GM19351 (cell line): ENCODE results near the gene ALDH3A2.
"Not testable (repeated sequence)": the region's sequence is repeated elsewhere in the genome, so short reads cannot be mapped to it uniquely, and the experiment has no call there.

Experiments used
- ATAC-seq: cut with Tn5 transposase; IDR thresholded peaks from one replicate; pipeline ENCODE4 v1.9.1; 2021; ENCODE audit warnings: mild to moderate bottlenecking, moderate library complexity; ENCODE audit not compliant: unreplicated experiment

The ALDH3A2 gene

DNA sequence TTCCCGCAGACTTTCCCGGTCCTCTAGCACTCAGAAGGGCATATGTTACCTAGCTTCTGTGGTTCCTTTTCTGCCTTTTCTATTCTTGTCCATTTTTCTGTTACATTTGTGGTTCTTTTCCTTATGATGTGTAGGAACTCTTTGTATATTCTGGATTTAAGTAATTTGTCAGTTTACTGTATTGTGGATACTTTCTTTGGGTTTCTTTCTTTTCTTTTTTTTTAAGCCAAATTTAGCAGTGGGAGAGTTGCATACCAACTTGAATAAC is 657 bp downstream of the ALDH3A2 start:
- no peak for ATAC-seq

DNA sequence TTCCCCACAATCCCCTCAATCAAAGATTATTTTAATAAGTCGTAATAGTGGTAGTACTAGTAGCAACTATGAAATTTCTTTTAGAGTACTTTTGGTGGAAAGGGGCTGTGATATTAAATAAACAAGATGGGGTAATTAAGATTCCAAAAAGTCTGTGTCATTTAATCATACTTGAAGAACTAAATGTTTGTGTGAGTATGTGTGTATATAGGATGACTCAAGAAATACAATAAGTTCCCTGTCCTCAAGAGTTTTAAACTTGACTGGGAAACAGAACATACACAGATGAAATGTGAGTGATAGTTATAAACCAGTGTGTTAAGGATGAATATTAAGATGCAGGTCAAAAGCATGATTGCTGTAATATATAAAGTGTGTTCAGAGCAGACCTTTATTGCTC is 2.3 kb downstream of the ALDH3A2 start:
- ATAC-seq, result no peak

DNA sequence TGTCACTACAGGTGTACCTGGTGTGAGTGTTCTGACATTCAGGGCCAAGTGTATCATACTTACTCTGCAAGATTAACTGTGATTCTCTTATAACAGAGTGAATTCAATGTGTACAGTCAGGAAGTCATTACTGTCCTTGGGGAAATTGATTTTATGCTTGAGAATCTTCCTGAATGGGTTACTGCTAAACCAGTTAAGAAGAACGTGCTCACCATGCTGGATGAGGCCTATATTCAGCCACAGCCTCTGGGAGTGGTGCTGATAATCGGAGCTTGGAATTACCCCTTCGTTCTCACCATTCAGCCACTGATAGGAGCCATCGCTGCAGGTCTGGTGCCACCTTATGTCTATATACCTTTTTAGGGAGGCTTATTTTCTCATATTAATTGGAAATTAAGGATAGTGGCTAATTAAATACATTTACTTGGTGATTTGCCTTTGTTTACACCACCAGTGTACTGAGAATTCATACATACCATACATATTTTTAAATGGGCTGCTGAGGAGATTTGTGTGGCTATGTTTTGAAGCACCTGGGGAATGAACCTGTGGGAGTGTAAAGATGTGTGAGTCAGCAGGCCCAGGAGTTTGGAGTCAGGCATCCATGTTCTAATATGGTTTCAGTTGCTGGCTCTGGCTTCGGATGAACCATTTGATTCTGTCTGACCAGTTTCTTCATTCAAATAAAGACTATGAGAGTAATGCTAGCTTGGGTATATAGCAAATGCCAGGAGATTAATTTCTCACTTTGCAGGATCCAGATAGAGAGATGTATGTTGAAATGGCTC is 3.1 kb downstream of the ALDH3A2 start:
- no peak for ATAC-seq

DNA sequence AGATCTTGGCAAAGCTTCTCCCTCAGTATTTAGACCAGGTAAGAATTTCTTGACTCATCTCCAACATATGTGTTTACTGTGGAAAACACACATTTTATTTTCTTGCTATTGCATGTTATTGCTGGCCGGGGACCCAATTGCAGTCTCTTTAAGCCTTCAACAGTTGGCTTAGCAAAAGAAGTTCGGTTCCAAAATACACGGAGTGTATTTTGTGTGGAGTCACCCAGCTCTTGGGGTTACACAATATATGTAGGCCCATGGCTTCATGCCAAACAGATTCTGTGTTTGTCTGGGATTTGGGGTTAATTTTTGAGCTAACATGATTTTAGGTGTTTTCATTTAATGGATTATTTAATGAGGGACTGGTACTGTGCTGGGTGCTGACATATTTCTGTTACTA is 4.0 kb downstream of the ALDH3A2 start:
- no peak for ATAC-seq

GRCh38 chr17:19654342-19654886 is 5.9 kb downstream of the ALDH3A2 start:
- no peak for ATAC-seq

DNA sequence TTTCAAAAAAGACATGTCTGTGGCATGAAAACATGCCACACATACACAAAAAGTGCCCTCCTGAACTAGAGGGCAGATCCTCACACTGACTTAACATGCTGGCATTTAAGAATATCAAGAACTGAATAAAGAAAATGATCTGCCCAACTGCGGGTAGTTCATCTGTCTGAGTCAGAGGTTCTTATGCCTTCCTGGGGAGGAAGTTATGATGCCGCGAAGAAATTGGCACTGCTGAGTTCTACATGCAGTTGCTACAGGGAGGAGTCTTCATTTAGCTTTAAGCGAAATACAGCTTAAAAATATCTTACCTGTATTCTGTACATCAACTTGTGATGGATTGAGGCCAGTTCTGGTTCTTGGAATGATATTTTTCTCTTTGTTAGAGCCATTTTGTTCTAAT is 6.3 kb downstream of the ALDH3A2 start:
- ATAC-seq, result no peak

DNA sequence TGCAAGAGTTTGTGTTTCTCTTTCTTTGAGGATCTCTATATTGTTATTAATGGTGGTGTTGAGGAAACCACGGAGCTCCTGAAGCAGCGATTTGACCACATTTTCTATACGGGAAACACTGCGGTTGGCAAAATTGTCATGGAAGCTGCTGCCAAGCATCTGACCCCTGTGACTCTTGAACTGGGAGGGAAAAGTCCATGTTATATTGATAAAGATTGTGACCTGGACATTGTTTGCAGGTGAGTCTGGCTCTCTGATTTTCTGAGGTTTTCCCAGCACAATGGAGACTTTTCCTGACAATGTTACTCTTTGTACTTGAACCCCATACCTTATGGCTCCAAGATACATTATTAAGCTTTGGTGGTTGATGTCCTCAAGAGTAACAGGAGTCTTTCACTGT is 7.8 kb downstream of the ALDH3A2 start:
- no peak for ATAC-seq

GRCh38 chr17:19656851-19657581 is 8.5 kb downstream of the ALDH3A2 start:
- ATAC-seq, result no peak

DNA sequence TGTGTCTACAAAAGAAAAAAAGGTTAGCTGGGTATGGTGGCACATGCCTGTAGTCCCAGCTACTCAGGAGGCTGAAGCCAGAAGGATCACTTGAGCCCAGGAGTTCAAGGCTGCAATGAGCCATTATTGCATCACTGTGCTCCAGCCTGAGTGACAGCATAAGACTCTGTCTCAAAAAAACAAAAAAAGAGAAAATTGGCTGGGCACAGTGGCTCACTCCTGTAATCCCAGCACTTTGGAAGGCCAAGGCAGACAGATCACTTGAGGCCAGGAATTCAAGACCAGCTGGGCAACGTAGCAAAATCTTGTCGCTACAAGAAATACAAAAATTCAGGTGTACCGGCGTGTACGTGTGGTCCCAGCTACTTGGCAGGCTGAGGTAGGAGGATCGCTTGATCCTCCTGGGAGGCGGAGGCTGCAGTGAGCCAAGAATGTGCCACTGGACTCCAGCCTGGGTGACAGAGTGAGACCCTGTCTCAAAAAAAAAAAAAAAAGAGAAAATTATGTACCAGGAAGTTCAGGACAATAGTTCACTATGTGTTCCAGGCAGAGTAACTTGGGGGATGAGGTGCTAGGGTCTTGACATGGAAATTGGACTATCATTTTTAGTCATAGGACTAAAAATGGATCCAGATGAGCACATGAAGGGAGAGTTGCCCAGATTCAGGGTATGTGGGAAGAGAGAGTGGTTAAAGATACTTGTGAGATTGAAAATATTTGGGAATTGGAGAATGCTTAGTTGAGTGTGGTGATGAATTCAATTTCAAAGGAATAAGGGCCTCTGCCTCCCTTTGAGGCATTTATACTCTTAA is 11.0 kb downstream of the ALDH3A2 start:
- no peak for ATAC-seq

GRCh38 chr17:19660219-19660870 is 11.8 kb downstream of the ALDH3A2 start:
- no peak for ATAC-seq

DNA sequence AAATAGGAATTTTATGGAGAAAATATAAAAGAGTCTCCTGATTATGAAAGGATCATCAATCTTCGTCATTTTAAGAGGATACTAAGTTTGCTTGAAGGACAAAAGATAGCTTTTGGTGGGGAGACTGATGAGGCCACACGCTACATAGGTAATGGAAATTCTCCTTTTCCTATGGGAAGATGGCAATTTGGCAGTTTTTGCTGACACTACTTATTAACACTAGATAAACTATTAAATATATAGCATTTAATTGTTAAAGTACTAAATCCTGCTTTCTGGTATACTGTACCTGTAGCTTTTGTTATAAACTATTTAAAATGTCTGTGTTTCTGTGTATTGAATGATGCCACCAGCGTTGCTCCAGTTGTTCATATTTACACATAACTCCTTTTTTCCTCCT is 12.6 kb downstream of the ALDH3A2 start:
- no peak for ATAC-seq

DNA sequence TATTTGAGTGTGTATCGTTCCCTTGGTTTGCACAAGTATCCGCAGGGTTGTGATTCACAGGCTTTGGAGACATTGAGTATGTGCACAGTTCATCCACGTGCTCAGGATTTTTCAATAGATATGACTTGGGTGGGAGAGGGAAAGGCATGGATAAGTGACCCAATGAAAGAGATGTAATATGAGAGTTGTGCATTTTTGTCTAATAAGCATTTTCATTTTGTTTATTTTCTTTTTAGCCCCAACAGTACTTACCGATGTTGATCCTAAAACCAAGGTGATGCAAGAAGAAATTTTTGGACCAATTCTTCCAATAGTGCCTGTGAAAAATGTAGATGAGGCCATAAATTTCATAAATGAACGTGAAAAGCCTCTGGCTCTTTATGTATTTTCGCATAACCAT is 14.5 kb downstream of the ALDH3A2 start:
- no peak for ATAC-seq

DNA sequence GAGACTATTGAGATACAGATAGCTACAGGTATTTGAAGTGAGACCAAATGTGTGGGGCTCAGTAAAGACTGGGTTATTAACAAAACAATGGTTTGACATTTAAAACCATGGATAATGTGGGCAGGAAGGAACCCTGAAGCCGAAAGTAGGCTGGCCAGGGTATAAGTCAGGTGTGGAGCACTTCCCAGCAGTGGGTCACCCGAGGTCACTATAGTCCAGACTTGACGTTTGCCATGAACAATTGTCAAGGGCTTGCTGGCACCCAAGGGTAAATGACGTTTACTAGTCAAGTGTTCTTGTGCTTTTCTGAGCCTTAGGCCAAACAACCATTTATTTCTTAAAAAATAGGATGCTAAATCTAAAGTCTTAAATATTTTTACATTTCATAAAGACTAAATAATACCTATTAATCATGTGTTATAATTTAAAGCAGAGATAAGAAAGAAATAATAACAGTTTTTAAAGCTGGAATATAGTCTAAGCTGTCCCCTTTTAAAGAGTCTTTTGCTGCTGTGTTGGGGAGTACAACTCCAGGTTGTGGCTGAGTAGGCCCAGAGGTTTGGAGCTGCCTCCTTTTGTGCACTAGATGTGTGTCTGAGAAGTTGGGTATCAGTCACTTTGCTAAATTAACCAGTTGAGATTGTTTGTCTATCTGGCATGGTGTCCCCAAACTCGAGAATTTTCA is 15.7 kb downstream of the ALDH3A2 start:
- no peak for ATAC-seq

DNA sequence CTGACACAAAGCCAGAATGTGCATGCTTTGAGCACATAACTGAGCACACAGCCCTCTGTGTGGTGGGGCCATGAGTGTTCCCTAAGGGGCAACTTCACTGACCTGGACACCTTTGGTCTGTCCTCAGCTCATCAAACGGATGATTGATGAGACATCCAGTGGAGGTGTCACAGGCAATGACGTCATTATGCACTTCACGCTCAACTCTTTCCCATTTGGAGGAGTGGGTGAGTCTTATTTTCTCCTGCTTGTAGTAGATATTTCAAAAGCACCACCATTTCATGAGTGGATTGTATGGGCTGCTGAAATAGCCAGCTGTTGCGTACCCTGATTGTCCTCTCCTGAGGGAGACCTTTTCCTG is 16.2 kb downstream of the ALDH3A2 start:
- ATAC-seq, result no peak

DNA sequence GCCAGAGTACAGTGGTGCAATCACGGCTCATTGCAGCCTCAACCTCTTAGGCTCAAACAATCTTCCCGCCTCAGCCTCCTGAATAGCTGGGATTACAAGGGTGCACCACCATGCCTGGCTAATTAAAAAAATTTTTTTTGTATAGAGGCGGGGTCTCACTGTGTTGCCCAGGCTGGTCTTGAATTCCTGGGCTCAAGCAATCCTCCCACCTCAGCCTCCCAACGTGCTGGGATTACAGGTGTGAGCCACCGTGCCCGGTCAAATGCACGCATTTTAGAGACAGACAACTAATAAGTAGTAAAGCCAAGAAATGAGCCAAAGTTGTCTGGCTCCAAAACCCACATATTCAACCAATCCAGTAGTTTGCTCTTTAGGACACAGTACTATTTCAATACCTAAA is 21.1 kb downstream of the ALDH3A2 start:
- not testable (repeated sequence) for ATAC-seq

- no peak for ATAC-seq
These were observed 22.4 kb downstream of the ALDH3A2 start for GRCh38 chr17:19670908-19671307.

- ATAC-seq, result no peak
These were observed 22.9 kb downstream of the ALDH3A2 start for GRCh38 chr17:19671433-19671832.

- no peak for ATAC-seq
These were observed 23.6 kb downstream of the ALDH3A2 start for GRCh38 chr17:19672009-19672750.

DNA sequence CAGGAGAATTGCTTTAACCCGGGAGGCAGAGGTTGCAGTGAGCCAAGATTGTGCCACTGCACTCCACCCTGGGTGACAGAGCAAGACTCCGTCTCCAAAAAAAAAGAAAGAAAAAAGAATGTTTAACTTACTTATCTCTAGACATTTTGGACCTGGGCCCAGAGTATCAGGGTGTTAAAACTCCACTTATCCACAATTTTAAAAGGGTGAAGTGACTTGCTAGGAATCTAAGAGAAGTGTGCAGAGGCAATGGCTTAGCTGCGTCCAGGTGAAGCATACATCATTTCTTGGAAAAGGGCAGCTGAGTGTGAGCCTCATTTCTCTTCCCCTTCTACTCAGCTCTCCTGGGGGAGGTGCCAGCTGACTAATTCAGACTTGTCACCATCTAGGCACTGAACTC is 25.1 kb downstream of the ALDH3A2 start:
- ATAC-seq, result no peak

DNA sequence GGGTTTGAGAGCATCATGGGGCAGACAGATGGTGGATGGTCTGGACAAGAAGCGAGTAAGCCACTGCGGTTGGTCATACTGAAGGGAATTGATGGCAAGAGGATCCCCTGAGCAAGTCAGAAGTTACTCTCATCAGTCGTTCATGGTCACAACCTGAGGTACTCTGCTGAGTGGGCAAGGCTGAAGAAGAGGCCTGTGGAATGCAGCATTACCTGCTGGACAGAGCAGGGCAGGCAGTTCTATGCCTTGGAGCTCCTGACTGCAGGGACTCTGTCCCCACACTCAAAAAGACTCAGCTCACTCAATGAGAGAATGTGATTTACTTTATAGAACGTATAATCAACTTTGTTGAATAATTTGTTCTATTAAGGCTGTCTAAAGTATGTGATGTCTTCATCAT is 28.3 kb downstream of the ALDH3A2 start:
- no peak for ATAC-seq
